ENCODE results near the gene G6PC3.

DNA sequence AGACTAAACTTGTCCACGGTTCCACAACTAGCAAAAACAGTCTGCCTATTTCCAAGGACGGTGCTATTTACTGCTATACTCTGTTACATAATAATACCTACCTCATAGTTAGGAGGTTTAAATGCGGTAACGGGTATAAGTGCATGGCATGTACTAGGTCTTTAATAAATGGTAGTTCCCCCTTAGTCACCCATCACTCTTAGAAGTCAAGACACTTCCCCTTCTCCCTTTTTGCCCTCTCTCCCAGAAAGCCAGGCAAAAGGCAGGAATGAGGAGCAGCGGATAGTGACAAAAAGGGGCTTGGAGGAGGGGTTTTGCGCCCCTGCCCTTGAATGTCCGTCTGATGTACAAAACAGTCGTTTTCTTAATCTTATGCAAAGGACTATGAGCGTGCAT is 3.0 kb upstream of the G6PC3 start:
- TF ChIP-seq, protein P1, sequence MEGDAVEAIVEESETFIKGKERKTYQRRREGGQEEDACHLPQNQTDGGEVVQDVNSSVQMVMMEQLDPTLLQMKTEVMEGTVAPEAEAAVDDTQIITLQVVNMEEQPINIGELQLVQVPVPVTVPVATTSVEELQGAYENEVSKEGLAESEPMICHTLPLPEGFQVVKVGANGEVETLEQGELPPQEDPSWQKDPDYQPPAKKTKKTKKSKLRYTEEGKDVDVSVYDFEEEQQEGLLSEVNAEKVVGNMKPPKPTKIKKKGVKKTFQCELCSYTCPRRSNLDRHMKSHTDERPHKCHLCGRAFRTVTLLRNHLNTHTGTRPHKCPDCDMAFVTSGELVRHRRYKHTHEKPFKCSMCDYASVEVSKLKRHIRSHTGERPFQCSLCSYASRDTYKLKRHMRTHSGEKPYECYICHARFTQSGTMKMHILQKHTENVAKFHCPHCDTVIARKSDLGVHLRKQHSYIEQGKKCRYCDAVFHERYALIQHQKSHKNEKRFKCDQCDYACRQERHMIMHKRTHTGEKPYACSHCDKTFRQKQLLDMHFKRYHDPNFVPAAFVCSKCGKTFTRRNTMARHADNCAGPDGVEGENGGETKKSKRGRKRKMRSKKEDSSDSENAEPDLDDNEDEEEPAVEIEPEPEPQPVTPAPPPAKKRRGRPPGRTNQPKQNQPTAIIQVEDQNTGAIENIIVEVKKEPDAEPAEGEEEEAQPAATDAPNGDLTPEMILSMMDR (IDR thresholded peaks at IDR 0.05; ENCODE audit: poor library complexity): no peak
- no peak for TF ChIP-seq EZH2 (IDR thresholded peaks at IDR 0.05; ENCODE audit: borderline replicate concordance)

Measured in hepatocyte (in vitro differentiated cells).